ENCODE data around the gene LRTM2. TPM values are rescaled to one million over a fixed set of nuclear protein-coding genes. Genes with fewer than 3 reads are reported as not detected.

The LRTM2 gene
- polyA plus RNA-seq, 1 donor from 2014 or later, result 2.4 TPM

DNA sequence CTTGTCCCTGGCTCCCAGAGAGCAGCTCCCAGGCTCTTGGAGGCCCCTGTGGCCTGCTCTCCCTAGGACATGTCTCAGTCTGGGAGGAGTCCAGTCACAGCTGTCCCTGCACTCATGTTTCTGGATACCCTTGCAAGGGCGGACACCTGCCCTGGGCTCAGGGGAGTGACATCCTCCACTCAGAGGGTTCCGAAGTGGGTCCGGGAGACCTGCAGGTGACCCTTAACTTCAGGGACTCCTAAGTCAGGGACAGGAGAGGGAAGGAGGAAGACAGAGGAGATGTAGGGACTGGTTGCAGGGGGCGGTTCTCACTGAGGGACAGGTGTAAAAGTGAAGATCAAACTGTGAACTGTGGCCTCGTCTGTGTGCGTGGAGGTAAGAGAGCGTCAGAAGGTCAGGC, 60.5 kb downstream of the LRTM2 start:
- Histone ChIP-seq H2AFZ (ENCODE audit: low read depth, low read length) (no peak overlapping the region), H3F3A (ENCODE audit: insufficient read depth, low read length, poor library complexity, severe bottlenecking) (no peaks in the 10 kb centered on the region), H3K9me3 (ENCODE audit: low read length) (no peaks in the 10 kb centered on the region), H3K9ac (ENCODE audit: low read length) (no peak overlapping the region), H4K20me1 (ENCODE audit: insufficient read depth) (no peaks in the 10 kb centered on the region), H3K27me3 (ENCODE audit: insufficient read depth, low read depth, low read length) (no peaks in the 10 kb centered on the region), H3K79me2 (replicated peaks; ENCODE audit: insufficient read depth, low read length) (no peaks in the 10 kb centered on the region), H3K36me3 (ENCODE audit: insufficient read depth, low read length) (no peaks in the 10 kb centered on the region), H3K4me3 (ENCODE audit: low read length) (no peak overlapping the region), H3K9me2 (ENCODE audit: insufficient read depth, low read length) (no peaks in the 10 kb centered on the region), H3K4me2 (ENCODE audit: low read length) (no peak overlapping the region), H3K27ac (ENCODE audit: low read length) (no peak overlapping the region)
- TF ChIP-seq TAF1 (IDR thresholded peaks at IDR 0.05; ENCODE audit: low read depth) (no peak), MXI1 (conservative IDR thresholded peaks at IDR 0.05; ENCODE audit: poor library complexity, severe bottlenecking) (no peak), RAD21 (conservative IDR thresholded peaks at IDR 0.05) (no peak), SMC3 (conservative IDR thresholded peaks at IDR 0.05; ENCODE audit: poor library complexity) (no peak), EP300 (conservative IDR thresholded peaks at IDR 0.05; ENCODE audit: poor library complexity, severe bottlenecking) (no peak), POLR2AphosphoS5 (IDR thresholded peaks at IDR 0.05) (no peak), EZH2 (IDR thresholded peaks at IDR 0.05; ENCODE audit: borderline replicate concordance, insufficient read depth, low read length, poor library complexity, severe bottlenecking) (no peak)
- TF ChIP-seq, protein P1, sequence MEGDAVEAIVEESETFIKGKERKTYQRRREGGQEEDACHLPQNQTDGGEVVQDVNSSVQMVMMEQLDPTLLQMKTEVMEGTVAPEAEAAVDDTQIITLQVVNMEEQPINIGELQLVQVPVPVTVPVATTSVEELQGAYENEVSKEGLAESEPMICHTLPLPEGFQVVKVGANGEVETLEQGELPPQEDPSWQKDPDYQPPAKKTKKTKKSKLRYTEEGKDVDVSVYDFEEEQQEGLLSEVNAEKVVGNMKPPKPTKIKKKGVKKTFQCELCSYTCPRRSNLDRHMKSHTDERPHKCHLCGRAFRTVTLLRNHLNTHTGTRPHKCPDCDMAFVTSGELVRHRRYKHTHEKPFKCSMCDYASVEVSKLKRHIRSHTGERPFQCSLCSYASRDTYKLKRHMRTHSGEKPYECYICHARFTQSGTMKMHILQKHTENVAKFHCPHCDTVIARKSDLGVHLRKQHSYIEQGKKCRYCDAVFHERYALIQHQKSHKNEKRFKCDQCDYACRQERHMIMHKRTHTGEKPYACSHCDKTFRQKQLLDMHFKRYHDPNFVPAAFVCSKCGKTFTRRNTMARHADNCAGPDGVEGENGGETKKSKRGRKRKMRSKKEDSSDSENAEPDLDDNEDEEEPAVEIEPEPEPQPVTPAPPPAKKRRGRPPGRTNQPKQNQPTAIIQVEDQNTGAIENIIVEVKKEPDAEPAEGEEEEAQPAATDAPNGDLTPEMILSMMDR (IDR thresholded peaks at IDR 0.05; ENCODE audit: poor library complexity, severe bottlenecking), result no peak
- TF ChIP-seq, protein P2, sequence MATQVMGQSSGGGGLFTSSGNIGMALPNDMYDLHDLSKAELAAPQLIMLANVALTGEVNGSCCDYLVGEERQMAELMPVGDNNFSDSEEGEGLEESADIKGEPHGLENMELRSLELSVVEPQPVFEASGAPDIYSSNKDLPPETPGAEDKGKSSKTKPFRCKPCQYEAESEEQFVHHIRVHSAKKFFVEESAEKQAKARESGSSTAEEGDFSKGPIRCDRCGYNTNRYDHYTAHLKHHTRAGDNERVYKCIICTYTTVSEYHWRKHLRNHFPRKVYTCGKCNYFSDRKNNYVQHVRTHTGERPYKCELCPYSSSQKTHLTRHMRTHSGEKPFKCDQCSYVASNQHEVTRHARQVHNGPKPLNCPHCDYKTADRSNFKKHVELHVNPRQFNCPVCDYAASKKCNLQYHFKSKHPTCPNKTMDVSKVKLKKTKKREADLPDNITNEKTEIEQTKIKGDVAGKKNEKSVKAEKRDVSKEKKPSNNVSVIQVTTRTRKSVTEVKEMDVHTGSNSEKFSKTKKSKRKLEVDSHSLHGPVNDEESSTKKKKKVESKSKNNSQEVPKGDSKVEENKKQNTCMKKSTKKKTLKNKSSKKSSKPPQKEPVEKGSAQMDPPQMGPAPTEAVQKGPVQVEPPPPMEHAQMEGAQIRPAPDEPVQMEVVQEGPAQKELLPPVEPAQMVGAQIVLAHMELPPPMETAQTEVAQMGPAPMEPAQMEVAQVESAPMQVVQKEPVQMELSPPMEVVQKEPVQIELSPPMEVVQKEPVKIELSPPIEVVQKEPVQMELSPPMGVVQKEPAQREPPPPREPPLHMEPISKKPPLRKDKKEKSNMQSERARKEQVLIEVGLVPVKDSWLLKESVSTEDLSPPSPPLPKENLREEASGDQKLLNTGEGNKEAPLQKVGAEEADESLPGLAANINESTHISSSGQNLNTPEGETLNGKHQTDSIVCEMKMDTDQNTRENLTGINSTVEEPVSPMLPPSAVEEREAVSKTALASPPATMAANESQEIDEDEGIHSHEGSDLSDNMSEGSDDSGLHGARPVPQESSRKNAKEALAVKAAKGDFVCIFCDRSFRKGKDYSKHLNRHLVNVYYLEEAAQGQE (IDR thresholded peaks at IDR 0.05; ENCODE audit: borderline replicate concordance), result no peak

DNA sequence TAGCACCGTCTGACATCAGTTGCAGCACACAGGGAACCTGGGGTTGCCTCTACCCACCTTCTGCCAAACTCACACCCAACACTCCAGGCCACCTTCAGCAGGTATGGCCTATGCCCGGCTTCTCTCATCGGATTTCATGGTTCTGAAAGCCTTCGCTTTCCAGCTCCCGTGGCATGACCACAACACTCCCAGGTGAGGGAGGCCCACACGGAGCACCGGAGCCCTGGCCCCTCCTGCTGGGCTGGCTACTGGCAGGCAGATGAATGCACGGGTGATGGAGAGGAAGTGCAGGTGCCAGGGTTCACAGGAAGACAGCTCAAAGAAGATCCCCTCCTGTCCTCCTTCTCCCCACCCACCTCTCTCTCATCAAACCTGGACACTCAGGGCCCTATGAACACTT, 60.9 kb downstream of the LRTM2 start:
- no peak overlapping the region for H3K4me2 ChIP-seq (ENCODE audit: low read length)
- no peak overlapping the region for H3K27ac ChIP-seq (ENCODE audit: low read length)
- no peak overlapping the region for H3K4me3 ChIP-seq (ENCODE audit: low read length)

More for the DNA sequence above, 60.9 kb downstream of the LRTM2 start:
- TF ChIP-seq, protein P1 (IDR thresholded peaks at IDR 0.05; ENCODE audit: poor library complexity, severe bottlenecking), result no peak
- TF ChIP-seq TAF1 (IDR thresholded peaks at IDR 0.05; ENCODE audit: low read depth) (no peak), EZH2 (IDR thresholded peaks at IDR 0.05; ENCODE audit: borderline replicate concordance, insufficient read depth, low read length, poor library complexity, severe bottlenecking) (no peak), MXI1 (conservative IDR thresholded peaks at IDR 0.05; ENCODE audit: poor library complexity, severe bottlenecking) (no peak), POLR2AphosphoS5 (IDR thresholded peaks at IDR 0.05) (no peak), RAD21 (conservative IDR thresholded peaks at IDR 0.05) (no peak), SMC3 (conservative IDR thresholded peaks at IDR 0.05; ENCODE audit: poor library complexity) (no peak), EP300 (conservative IDR thresholded peaks at IDR 0.05; ENCODE audit: poor library complexity, severe bottlenecking) (no peak)
- TF ChIP-seq, protein P2 (IDR thresholded peaks at IDR 0.05; ENCODE audit: borderline replicate concordance), result no peak
- Histone ChIP-seq H3K9ac (ENCODE audit: low read length) (no peak overlapping the region), H3K9me3 (ENCODE audit: low read length) (no peaks in the 10 kb centered on the region), H3K9me2 (ENCODE audit: insufficient read depth, low read length) (no peaks in the 10 kb centered on the region), H3K27me3 (ENCODE audit: insufficient read depth, low read depth, low read length) (no peaks in the 10 kb centered on the region), H3F3A (ENCODE audit: insufficient read depth, low read length, poor library complexity, severe bottlenecking) (no peaks in the 10 kb centered on the region), H4K20me1 (ENCODE audit: insufficient read depth) (no peaks in the 10 kb centered on the region), H3K79me2 (replicated peaks; ENCODE audit: insufficient read depth, low read length) (no peaks in the 10 kb centered on the region), H3K36me3 (ENCODE audit: insufficient read depth, low read length) (no peaks in the 10 kb centered on the region), H2AFZ (ENCODE audit: low read depth, low read length) (no peak overlapping the region)
